ENCODE data around the gene TMEM214. TPM values are rescaled to one million over a fixed set of nuclear protein-coding genes. Genes with fewer than 3 reads are reported as not detected.

TMEM214 gene
- polyA plus RNA-seq, 1 donor (not counting 4 experiments of a cell fraction or from before 2014, with no cell fraction given) = 38.0 TPM

DNA sequence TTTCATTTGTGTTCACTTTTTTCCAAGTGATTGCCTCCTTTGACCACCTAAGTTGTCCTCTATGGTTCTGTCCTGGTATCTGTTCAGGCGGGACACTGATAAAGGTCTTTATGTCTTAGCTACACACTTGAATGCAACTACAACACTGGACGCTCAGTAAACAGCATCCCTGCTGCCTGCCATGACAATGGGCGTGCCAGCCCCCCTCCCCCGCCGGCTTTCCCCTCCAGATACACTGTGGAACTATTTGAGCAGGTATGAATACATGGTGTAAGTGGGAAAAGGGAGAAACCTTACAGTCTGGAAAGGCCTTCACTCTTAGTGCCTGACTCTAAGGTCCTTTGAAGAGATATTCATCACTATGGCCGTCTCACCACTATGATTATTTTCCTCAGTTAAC lies 24.4 kb downstream of the TMEM214 start:
- H3K36me3 ChIP-seq (ENCODE audit: control insufficient read depth in 2 of 2, extremely low read depth in 1 of 2, insufficient read depth in 2 of 2, low read length in 2 of 2) = peaks cover 16 to 24% of the 10 kb centered on the region in 2 experiments
- no peaks in the 10 kb centered on the region for H3K9me3 ChIP-seq (ENCODE audit: control insufficient read depth, low read depth, low read length)

DNA sequence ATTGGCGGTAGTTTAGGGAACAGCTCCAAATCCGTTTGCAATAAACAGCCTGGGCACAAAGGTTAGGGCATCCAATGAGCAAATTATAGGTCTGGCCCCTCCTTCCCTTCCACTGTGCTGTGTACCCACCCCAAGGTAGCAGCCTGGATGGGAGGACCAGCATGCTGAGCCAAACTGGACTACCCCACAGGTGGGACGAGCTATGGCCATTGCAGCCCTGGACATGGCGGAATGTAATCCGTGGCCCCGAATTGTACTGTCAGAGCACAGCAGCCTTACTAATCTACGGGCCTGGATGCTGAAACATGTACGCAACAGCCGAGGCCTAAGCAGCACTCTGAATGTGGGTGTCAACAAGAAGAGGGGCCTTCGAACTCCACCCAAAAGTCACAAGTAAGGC lies 25.4 kb downstream of the TMEM214 start:
- no peak for FAIRE-seq
- no peaks in the 10 kb centered on the region for H3K79me2 ChIP-seq (ENCODE audit: control insufficient read depth, insufficient read depth, low read length)
- TF ChIP-seq, protein P1, sequence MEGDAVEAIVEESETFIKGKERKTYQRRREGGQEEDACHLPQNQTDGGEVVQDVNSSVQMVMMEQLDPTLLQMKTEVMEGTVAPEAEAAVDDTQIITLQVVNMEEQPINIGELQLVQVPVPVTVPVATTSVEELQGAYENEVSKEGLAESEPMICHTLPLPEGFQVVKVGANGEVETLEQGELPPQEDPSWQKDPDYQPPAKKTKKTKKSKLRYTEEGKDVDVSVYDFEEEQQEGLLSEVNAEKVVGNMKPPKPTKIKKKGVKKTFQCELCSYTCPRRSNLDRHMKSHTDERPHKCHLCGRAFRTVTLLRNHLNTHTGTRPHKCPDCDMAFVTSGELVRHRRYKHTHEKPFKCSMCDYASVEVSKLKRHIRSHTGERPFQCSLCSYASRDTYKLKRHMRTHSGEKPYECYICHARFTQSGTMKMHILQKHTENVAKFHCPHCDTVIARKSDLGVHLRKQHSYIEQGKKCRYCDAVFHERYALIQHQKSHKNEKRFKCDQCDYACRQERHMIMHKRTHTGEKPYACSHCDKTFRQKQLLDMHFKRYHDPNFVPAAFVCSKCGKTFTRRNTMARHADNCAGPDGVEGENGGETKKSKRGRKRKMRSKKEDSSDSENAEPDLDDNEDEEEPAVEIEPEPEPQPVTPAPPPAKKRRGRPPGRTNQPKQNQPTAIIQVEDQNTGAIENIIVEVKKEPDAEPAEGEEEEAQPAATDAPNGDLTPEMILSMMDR (optimal IDR thresholded peaks at IDR 0.05 in 1 of 3, IDR thresholded peaks at IDR 0.05 in 1 of 3, conservative IDR thresholded peaks at IDR 0.05 in 1 of 3; ENCODE audit: extremely low read depth in 1 of 3, insufficient read depth in 2 of 3, low read length in 3 of 3) = no peak
- no peak for TF ChIP-seq EZH2 (IDR thresholded peaks at IDR 0.05; ENCODE audit: low read length)
- H3K9ac ChIP-seq (ENCODE audit: control insufficient read depth, extremely low read depth, insufficient read depth, low read length) = no peak overlapping the region
- dilution Hi-C loops (cut with MboI; ENCODE audit: extremely low pct_ligation_motif_present, low sequenced_read_pairs) = no loop called here
- DNase-seq (ENCODE audit: low read depth, low spot score) = no peak
- no peak overlapping the region for H3K27ac ChIP-seq (ENCODE audit: control insufficient read depth, insufficient read depth, low read length)
- no peaks in the 10 kb centered on the region for H3K27me3 ChIP-seq (ENCODE audit: control insufficient read depth, extremely low read depth, insufficient read depth, low read length)
- H3K4me2 ChIP-seq (ENCODE audit: control insufficient read depth, extremely low read depth, insufficient read depth, low read depth, low read length) = no peak overlapping the region
- H3K9me1 ChIP-seq (ENCODE audit: control insufficient read depth, extremely low read depth, insufficient read depth, low read length) = no peaks in the 10 kb centered on the region
- no peaks in the 10 kb centered on the region for H3K4me1 ChIP-seq (ENCODE audit: control insufficient read depth, extremely low read depth, insufficient read depth, low read length)
- no peaks in the 10 kb centered on the region for H4K20me1 ChIP-seq (ENCODE audit: control insufficient read depth, extremely low read depth, insufficient read depth, low read length)
- H3K36me3 ChIP-seq (ENCODE audit: control insufficient read depth in 2 of 2, extremely low read depth in 1 of 2, insufficient read depth in 2 of 2, low read length in 2 of 2) = peaks cover 16 to 24% of the 10 kb centered on the region in 2 experiments
- no peak overlapping the region for H3K4me3 ChIP-seq (ENCODE audit: control insufficient read depth in 2 of 3, extremely low read depth in 1 of 3, insufficient read depth in 2 of 3, low read depth in 1 of 3, low read length in 3 of 3)
- no peak overlapping the region for H2AFZ ChIP-seq (ENCODE audit: control insufficient read depth, low read length)
- H3K9me3 ChIP-seq (ENCODE audit: control insufficient read depth, low read depth, low read length) = no peaks in the 10 kb centered on the region

More for the DNA sequence above, 24.4 kb downstream of the TMEM214 start:
- FAIRE-seq (no peak), DNase-seq (ENCODE audit: low read depth, low spot score) (no peak)
- no peak overlapping the region for H3K27ac ChIP-seq (ENCODE audit: control insufficient read depth, insufficient read depth, low read length)
- no peak overlapping the region for H3K4me3 ChIP-seq (ENCODE audit: control insufficient read depth in 2 of 3, extremely low read depth in 1 of 3, insufficient read depth in 2 of 3, low read depth in 1 of 3, low read length in 3 of 3)
- no peaks in the 10 kb centered on the region for H4K20me1 ChIP-seq (ENCODE audit: control insufficient read depth, extremely low read depth, insufficient read depth, low read length)
- H3K27me3 ChIP-seq (ENCODE audit: control insufficient read depth, extremely low read depth, insufficient read depth, low read length) = no peaks in the 10 kb centered on the region
- no peak overlapping the region for H3K4me2 ChIP-seq (ENCODE audit: control insufficient read depth, extremely low read depth, insufficient read depth, low read depth, low read length)
- H3K4me1 ChIP-seq (ENCODE audit: control insufficient read depth, extremely low read depth, insufficient read depth, low read length) = peaks cover 2% of the 10 kb centered on the region
- TF ChIP-seq, protein P1 (optimal IDR thresholded peaks at IDR 0.05 in 1 of 3, IDR thresholded peaks at IDR 0.05 in 1 of 3, conservative IDR thresholded peaks at IDR 0.05 in 1 of 3; ENCODE audit: extremely low read depth in 1 of 3, insufficient read depth in 2 of 3, low read length in 3 of 3) = no peak
- TF ChIP-seq EZH2 (IDR thresholded peaks at IDR 0.05; ENCODE audit: low read length) = no peak
- dilution Hi-C loops (cut with MboI; ENCODE audit: extremely low pct_ligation_motif_present, low sequenced_read_pairs) = no loop called here
- no peak overlapping the region for H2AFZ ChIP-seq (ENCODE audit: control insufficient read depth, low read length)
- no peaks in the 10 kb centered on the region for H3K79me2 ChIP-seq (ENCODE audit: control insufficient read depth, insufficient read depth, low read length)
- H3K9ac ChIP-seq (ENCODE audit: control insufficient read depth, extremely low read depth, insufficient read depth, low read length) = no peak overlapping the region
- no peaks in the 10 kb centered on the region for H3K9me1 ChIP-seq (ENCODE audit: control insufficient read depth, extremely low read depth, insufficient read depth, low read length)
